GM12872 (cell line): Measurements from ENCODE around the gene CDC23.

ENCODE experiments used
- TF ChIP-seq, protein P1 (sequence below): IDR thresholded peaks from 3 replicates; pipeline ENCODE4 v1.5.1; 2011; ENCODE audit warnings: low read depth, mild to moderate bottlenecking, low read length, moderate library complexity; ENCODE audit not compliant: insufficient read depth

CDC23 gene

DNA sequence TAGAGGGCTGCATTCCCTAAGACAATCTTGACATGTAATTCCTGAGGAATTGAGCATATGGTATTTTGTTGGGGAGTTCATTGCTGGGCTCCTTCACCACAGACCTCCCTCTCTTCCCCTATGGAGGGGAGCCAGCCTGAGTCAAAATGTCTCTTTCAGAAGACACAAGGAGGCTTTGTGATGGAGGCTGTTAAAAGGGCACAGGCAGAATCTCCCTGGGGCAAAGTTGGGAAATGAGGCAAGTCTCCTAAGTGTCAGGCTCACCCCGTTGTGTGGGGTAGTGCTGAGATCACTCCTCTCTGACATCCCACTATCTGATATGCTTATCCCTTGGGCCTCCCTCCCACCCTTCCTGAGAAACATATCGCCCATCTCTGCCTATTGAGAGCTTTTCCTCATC is 30.7 kb upstream of the CDC23 start:
- TF ChIP-seq, protein P1, sequence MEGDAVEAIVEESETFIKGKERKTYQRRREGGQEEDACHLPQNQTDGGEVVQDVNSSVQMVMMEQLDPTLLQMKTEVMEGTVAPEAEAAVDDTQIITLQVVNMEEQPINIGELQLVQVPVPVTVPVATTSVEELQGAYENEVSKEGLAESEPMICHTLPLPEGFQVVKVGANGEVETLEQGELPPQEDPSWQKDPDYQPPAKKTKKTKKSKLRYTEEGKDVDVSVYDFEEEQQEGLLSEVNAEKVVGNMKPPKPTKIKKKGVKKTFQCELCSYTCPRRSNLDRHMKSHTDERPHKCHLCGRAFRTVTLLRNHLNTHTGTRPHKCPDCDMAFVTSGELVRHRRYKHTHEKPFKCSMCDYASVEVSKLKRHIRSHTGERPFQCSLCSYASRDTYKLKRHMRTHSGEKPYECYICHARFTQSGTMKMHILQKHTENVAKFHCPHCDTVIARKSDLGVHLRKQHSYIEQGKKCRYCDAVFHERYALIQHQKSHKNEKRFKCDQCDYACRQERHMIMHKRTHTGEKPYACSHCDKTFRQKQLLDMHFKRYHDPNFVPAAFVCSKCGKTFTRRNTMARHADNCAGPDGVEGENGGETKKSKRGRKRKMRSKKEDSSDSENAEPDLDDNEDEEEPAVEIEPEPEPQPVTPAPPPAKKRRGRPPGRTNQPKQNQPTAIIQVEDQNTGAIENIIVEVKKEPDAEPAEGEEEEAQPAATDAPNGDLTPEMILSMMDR, result no peak

DNA sequence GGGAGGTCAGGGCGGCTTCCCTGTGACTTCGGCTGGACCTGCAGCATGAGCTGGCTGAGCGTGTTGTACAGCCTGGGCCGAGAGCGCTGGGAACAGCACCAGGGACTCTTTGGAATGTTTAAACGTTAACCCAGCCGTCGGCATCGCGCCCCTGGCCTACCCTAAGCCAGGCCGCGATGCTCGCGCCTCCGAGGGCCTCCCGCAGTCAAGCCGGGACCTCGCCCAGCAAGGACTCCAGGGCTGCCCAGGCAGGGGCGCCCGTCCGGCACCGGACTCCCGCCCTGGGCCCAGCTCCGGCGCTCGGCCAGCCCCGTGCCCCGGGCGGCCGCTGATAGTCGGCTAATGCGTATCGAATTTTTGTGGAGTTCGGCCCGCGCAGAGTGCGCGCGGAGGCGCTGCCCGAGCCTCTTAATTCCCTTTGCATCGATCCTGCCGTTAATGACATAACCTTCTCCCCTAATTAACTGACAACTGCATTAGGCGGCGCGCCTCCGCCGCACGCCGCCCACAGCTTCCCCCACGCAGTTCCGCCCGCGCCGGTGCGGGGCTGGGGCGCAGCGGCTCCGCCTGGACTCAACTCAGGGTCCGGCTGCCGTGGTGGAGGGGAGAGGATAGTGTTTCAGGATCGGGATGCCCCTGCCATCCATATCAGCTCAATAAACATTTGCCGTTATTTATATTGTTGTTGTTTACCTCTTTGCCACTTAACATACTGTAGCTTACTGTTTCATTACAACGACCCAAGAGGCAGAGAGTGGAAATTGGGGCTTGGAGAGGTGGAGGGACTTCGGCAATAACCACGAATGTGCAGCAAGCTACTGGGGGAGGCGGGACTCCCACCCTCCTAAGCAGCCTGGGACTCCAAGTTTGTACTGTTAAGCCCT is 28.8 kb upstream of the CDC23 start:
- TF ChIP-seq, protein P1, result no peak

DNA sequence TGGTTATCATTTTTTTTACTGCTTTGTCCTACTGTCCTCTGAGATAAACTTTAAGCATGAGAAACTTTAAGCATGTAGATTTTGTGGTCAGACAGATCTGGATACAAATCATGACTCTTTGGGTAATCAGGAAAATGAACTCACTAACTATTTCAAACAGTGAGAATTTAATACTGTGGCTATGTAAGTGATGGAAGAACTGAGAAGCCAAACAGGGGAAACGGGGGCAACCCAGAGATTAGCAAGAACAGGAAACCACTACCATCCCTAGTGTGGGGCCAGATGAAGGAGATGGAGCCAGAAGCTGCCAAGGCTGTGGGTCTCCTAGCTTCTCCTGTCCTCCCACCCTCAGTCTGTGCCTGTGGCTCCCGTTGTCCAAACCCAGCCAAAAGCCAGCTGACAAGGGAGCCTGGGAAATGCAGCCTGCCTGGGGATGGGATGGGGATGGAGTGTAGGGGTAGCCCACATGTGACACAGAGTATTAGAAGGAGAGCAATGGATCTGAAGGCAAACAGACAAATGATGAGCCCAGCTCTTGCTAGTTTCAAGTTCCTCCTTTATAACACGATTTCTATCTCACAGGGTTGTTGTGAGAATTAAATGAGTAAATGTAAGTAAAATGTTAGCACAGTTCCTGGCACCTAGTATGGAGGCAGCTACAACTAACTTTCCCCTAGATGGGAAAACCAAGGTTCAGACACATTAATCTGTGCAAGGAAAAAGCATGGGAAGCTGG is 27.7 kb upstream of the CDC23 start:
- TF ChIP-seq, protein P1, result no peak

DNA sequence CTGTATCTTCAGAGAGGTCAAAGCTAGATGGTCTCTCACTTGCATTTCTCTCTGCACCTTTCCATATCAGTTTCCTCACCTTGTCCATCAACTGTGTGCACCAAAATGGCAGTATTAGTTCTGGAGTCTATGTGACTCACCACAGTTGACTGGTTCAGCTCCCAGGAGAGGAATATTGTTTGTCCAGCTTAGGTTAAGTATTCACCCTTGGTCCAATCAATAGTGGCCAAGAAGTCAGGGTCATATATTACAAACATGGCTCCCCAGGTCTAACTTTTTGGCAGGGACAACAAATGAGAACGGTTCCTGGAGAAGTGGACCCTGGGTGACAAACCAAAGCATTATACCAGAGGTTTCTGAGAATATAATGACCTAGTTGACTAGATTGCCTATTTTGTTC is 24.9 kb upstream of the CDC23 start:
- TF ChIP-seq, protein P1, result no peak

DNA sequence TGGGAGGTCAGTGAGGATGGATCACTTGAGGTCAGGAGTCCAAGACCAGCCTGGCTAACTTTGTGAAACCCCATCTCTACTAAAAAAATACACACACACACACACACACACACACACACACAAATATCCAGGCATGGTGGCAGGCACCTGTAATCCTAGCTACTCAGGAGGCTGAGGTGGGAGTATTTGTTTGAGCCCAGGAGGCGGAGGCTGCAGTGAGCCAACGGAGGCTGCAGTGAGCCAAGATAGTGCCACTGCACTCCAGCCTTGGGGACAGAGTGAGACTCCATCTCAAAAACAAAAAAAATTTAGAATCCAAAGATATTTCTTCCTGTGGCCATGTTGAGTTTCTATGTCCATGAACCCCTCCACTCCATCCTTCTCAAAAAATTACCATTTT is 21.5 kb upstream of the CDC23 start:
- TF ChIP-seq, protein P1, result no peak

DNA sequence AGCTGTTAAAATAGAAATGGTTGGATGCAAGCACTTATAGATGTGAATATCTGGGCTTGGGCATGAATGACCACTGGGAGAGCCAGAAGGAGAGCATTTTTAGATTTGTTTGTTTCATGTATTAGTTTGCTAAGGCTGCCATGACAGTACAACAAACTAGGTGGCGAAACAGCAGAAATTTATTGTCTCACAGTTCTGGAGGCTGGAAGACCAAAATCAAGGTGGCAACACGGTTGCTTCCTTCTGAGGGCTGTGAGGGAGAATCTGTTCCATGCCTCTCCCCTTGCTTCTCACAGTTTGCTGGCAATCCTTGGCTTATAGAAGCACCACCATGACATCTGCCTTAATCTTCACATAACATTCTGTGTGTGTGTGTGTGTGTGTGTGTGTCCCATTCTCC is 20.2 kb upstream of the CDC23 start:
- TF ChIP-seq, protein P1, result no peak

DNA sequence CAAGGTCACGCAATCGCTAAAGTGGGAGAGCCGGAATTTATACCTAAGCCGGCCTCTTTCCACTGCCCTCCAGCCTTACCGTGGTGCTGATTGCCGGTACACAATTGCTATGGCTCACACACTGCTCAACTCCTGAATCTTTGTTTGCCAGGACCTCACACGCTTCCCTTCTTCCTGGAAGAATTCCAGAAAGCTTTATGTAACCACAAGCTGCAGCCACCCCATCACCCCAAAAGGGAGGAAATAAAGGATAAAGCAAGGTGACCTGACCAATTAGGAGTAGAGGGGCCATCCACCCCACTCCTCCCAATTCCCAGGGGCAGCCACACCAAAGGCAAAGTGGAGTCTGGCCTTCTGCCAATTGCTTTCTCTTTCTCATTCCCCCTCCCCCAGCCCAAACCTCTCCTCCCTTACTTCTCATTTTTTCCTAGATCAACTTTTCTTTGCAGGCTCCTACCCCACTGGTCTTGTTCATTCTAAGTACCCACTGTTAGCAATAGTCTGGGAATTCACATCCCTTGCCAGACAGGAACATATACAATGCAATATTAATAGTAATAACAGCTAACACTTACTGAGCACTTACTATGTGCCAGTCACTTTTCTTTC is 18.0 kb upstream of the CDC23 start:
- TF ChIP-seq, protein P1, result no peak
